GM19397 (cell line): ENCODE measurements around the gene ATP8A1.
"Not testable (repeated sequence)": the region's sequence is repeated elsewhere in the genome, so short reads cannot be mapped to it uniquely, and the experiment has no call there.

Source experiments
- ATAC-seq: cut with Tn5 transposase; IDR thresholded peaks from one replicate; pipeline ENCODE4 v1.9.1; 2021; ENCODE audit warnings: mild to moderate bottlenecking, moderate library complexity; ENCODE audit not compliant: unreplicated experiment

The ATP8A1 gene

GRCh38 chr4:42652529-42653231 is 4.2 kb downstream of the ATP8A1 start:
- ATAC-seq: not testable (repeated sequence)

GRCh38 chr4:42649870-42650269 is 7.0 kb downstream of the ATP8A1 start:
- no peak for ATAC-seq

- no peak for ATAC-seq
These were observed 9.8 kb downstream of the ATP8A1 start for GRCh38 chr4:42646999-42647541.

- no peak for ATAC-seq
These were observed 10.7 kb downstream of the ATP8A1 start for GRCh38 chr4:42646013-42646784.

GRCh38 chr4:42644897-42645296 is 12.0 kb downstream of the ATP8A1 start:
- ATAC-seq: no peak

GRCh38 chr4:42643685-42644084 is 13.2 kb downstream of the ATP8A1 start:
- peak; percentile 58 for ATAC-seq

- no peak for ATAC-seq
These were observed 13.9 kb downstream of the ATP8A1 start for GRCh38 chr4:42642845-42643615.

GRCh38 chr4:42642101-42642797 is 14.7 kb downstream of the ATP8A1 start:
- no peak for ATAC-seq

GRCh38 chr4:42641656-42642055 is 15.2 kb downstream of the ATP8A1 start:
- no peak for ATAC-seq

GRCh38 chr4:42641161-42641560 is 15.7 kb downstream of the ATP8A1 start:
- no peak for ATAC-seq

GRCh38 chr4:42640613-42641012 is 16.3 kb downstream of the ATP8A1 start:
- no peak for ATAC-seq

- ATAC-seq: peak; percentile 60
These were observed 17.9 kb downstream of the ATP8A1 start for GRCh38 chr4:42638993-42639392.

- no peak for ATAC-seq
These were observed 18.6 kb downstream of the ATP8A1 start for GRCh38 chr4:42638321-42638720.

GRCh38 chr4:42637867-42638266 is 19.0 kb downstream of the ATP8A1 start:
- ATAC-seq: no peak

- ATAC-seq: no peak
These were observed 19.8 kb downstream of the ATP8A1 start for GRCh38 chr4:42637104-42637503.

GRCh38 chr4:42636645-42636949 is 20.3 kb downstream of the ATP8A1 start:
- no peak for ATAC-seq

- no peak for ATAC-seq
These were observed 23.1 kb downstream of the ATP8A1 start for GRCh38 chr4:42633605-42634388.

- ATAC-seq: no peak
These were observed 24.1 kb downstream of the ATP8A1 start for GRCh38 chr4:42632653-42633382.

GRCh38 chr4:42630908-42631307 is 26.0 kb downstream of the ATP8A1 start:
- ATAC-seq: no peak
